HuH-7.5 (cell line): ENCODE results near the gene TMEM184C.

Source experiments
- DNase-seq: peaks from one replicate; pipeline ENCODE4 v3.0.0; 2011; ENCODE audit warnings: low spot score

Gene TMEM184C

GRCh38 chr4:147617173-147617840, at the start of gene TMEM184C:
TSS of gene TMEM184C (plus strand) at chr4:147617397. CDS start at chr4:147617957, 560 bp downstream.
- DNase-seq: peak; percentile 72

GRCh38 chr4:147570616-147571015, 46.6 kb upstream of the TMEM184C start:
- no peak for DNase-seq

- DNase-seq: no peak
Observed at GRCh38 chr4:147571036-147571770, 46.0 kb upstream of the TMEM184C start.

GRCh38 chr4:147576084-147576483, 41.1 kb upstream of the TMEM184C start:
- no peak for DNase-seq

GRCh38 chr4:147578051-147578476, 39.1 kb upstream of the TMEM184C start:
- DNase-seq: no peak

GRCh38 chr4:147578593-147578992, 38.6 kb upstream of the TMEM184C start:
- DNase-seq: no peak

- no peak for DNase-seq
Observed at GRCh38 chr4:147580396-147580795, 36.8 kb upstream of the TMEM184C start.

GRCh38 chr4:147581606-147582350, 35.4 kb upstream of the TMEM184C start:
- no peak for DNase-seq

GRCh38 chr4:147582386-147583060, 34.7 kb upstream of the TMEM184C start:
- no peak for DNase-seq

- DNase-seq: no peak
Observed at GRCh38 chr4:147583876-147584275, 33.3 kb upstream of the TMEM184C start.

GRCh38 chr4:147586032-147586431, 31.2 kb upstream of the TMEM184C start:
- DNase-seq: no peak

GRCh38 chr4:147586637-147587036, 30.6 kb upstream of the TMEM184C start:
- no peak for DNase-seq

- DNase-seq: no peak
Observed at GRCh38 chr4:147587041-147587440, 30.2 kb upstream of the TMEM184C start.

- no peak for DNase-seq
Observed at GRCh38 chr4:147589586-147589985, 27.6 kb upstream of the TMEM184C start.

- DNase-seq: peak; percentile 14
Observed at GRCh38 chr4:147590249-147590920, 26.8 kb upstream of the TMEM184C start.

GRCh38 chr4:147591106-147591505, 26.1 kb upstream of the TMEM184C start:
- DNase-seq: no peak

GRCh38 chr4:147594107-147594506, 23.1 kb upstream of the TMEM184C start:
- DNase-seq: no peak

GRCh38 chr4:147594578-147594977, 22.6 kb upstream of the TMEM184C start:
- DNase-seq: no peak

GRCh38 chr4:147596377-147596776, 20.8 kb upstream of the TMEM184C start:
- no peak for DNase-seq

- no peak for DNase-seq
Observed at GRCh38 chr4:147596981-147597380, 20.2 kb upstream of the TMEM184C start.

GRCh38 chr4:147597561-147597960, 19.6 kb upstream of the TMEM184C start:
- no peak for DNase-seq

GRCh38 chr4:147599206-147599605, 18.0 kb upstream of the TMEM184C start:
- DNase-seq: no peak
